Suppressor macrophage (primary cell): ENCODE data around the gene ADAM19.

Experiments used
- DNase-seq, 4 experiments: peaks; one replicate each; pipeline ENCODE4 v3.0.0-alpha.2; 2020 to 2022

The ADAM19 gene

DNA sequence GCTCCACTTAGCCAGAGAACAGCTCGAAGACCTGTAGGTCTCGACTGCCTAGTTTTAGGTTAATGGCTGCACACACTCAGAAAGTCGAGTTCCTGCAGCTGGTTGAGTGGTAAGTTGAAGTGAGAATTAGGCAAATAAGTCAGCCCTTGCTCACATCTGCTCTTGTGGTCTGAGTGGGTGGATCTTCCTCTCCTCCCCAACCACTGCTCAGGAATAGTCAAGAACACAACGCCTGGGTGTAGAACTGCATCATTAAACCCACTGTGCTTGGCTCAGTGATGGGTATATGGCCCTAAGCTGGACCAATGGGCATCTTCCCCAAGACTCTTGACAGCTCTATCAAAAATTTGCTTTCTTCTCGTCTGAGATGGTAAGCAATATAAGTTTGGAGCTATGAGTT is 20.9 kb upstream of the ADAM19 start:
- DNase-seq, result peak; percentile 62 to 86 (median 78)

- DNase-seq, result peak; percentile 47 to 78 (median 64)
Observed at GRCh38 chr5:157594675-157595459, 19.3 kb upstream of the ADAM19 start.

GRCh38 chr5:157594257-157594656 is 18.7 kb upstream of the ADAM19 start:
- no peak for DNase-seq

DNA sequence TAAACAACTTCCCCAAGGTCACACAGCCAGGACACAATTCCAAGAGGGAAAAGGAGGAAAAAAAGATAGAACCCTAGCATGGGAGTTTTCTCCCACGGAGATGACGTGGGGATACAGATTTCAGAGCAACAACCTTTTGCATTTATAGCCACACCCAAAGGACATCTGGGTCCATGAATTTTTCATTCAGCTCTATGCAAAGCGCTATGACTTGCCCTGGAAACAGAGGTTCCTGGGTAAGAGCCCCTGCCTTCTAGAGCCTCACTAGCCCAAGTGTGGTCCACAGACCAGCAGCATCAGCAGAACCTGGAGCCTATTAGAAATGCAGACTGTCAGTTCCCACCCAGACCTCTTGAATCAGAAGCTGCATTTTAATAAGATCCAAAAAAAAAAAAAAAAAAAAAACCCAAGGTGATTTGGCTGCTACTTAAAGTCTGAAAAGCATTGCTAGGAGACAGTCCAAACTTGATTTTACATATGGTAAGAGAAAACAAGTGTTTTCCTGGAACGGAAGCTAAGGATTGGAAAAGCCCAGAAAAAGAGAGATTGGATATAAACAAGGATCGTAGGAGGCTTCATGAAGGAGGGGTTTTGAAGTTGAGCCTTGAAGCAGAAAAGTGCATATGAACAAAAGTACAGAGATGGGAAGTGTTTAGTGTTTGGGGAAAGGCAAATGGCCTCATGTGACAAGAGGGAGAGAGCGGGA is 17.6 kb upstream of the ADAM19 start:
- no peak for DNase-seq

- DNase-seq, result peak; percentile 21 to 55 (median 35)
Observed at GRCh38 chr5:157592594-157592993, 17.0 kb upstream of the ADAM19 start.

DNA sequence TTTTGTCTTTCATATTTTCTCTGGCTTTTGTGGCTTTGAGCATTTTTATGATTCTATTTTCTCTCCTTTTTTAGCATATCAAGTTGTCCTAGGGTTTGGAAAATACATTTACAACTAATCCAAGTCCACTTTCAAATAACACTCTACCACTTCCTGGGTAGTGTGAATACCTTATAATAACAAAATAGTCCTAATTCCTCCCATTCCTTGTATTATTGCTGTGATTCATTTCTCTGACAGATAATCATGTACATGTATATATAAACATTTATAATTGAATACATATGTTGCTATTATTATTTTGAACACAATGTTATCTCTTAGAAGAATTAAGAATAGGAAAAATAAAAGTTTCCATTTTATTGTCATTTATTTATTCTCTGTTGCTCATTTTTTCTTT is 14.9 kb upstream of the ADAM19 start:
- DNase-seq, result no peak

GRCh38 chr5:157584628-157585027 is 9.1 kb upstream of the ADAM19 start:
- DNase-seq, result no peak

DNA sequence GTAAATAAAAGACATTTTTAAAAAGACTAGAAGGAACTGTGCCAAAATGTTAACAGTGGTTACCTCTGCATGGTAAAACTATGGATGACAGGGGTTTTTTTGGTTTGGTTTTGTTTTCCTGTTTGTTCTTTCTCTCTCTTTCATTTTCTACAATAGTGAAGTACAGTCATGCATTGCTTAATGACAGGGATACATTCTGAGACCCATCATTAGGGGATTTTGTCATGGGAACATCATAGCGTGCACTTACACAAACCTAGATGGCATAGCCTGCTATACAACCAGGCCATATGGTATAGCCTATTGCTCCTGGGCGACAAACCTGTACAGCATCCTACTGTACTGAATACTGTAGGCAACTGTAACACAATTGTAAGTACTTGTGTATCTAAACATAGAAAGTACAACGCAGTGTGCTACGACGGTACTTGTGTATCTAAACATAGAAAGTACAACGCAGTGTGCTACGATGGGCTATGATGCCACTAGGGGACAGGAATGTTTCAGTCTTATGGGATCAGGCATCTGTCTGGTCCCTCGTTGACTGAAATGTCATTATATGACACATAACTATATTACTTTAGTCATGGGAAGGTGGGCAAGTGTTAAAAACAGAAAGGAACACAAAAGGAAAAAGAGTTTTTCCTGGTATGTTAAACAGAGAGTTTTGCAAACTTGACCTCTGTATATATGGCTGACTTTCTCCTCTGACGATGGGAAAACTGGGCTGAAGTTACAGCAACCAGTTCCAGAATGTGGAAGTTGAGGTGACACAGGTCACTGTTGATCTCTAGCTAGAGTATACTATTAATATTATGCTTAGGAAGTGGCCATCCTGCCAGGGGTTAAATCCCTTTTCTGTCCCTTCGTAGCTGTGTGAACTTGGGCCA is 7.4 kb upstream of the ADAM19 start:
- peak in 1 of 4 experiments; percentile 36 for DNase-seq

GRCh38 chr5:157581901-157582300 is 6.3 kb upstream of the ADAM19 start:
- DNase-seq, result peak; percentile 59 to 80 (median 67)

DNA sequence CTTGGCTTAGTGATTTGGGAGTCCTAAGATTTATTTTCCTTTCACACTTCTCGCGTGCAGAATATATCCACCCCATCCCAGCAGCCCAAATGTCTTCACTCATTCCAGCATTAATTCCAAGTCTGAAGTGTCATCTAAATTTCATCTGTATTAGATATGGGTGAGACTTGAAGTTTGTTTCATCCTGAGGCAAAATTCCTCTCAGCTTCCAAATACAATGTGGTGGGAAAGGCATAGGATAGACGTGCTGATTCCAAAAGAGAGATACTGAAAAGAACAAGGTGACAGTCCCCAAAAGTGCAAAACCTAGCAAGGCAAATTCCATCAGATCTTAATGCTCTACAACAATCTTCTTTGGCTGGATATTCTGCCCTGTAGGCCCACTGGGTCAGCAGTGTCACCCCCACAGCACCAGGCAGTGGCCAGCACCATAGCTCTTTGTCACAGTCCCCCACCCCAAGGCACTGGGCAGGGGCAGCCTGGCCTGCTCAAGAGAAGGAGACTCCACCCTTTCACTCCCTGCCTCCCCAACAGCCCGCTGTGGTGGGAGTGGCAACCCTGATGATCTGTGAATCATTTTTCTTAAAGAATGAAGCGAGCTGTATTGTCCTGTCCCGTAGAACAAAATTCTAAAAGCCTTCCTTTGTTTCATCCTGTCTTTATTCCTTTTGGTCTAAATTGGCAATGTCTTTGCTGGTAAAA is 2.7 kb upstream of the ADAM19 start:
- DNase-seq, result no peak

- DNase-seq, result no peak
Observed at GRCh38 chr5:157576678-157577077, 1.1 kb upstream of the ADAM19 start.

DNA sequence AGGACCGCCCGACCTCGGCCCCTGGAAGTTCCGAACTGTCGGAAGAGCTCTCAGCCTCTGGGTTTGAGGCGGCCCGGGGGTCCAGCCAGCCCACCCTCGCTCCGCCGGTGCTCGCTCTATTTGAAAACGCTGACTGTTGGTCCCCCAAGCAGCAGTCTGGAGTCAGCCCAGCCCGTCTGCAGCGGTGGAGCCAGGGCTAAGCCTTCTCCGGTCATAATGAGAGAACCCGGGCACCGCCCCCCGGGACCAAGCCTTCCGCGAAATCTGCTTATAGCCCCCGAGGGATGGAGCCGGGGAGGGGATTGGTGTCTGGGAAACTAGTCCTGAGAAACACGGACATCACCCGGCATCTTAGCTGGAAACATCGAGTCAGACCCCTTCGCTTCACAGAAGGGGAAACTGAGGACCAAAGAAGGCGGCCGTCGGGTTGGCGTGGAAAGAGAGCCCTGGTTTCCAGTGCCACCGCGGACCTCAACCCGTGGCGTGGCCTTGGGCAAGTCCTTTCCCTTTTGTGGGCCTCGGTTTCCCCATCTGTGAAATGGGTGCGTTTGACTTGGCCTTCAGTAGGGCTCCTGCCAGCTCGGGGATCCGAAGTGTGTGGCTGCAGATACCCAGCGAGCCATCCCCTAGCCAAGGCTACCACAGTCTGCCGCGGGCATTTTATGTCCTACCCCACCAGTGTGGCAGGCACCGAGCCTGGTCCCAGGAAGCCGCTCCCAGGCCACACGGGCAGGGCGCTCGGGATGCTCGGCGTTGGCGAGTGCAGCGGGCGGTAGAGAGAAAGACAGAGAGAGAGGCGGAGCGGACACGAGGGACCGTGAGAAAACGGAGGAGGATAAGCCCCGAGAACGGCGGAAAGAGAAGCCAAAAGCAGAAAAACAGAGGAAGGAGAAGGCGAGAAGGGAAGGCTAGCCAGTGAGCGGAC is 857 bp downstream of the ADAM19 start:
- peak in 2 of 4 experiments; percentile 25 to 41 for DNase-seq

DNA sequence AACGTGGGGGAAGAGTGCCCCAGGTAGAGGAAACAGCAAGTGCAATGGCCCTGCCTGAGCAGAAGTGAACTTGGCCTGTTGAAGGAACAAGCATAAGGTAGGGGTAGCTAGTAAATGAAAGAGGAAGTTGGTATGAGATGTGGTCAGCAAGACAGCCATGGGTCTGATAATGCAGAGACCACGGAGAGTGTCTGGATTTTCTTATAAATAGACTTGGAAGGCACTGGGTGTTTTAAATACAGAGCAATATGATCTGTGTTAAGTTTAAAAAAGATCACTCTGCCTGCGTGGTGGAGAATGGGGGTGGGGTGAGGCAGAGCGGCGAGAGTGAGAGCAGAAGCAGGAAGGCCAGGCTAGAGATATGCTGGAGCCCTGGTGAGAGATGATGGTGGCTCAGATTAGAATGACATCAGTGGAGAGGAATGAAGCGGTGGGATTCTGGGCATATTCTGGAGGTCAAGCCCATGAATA is 4.2 kb downstream of the ADAM19 start:
- DNase-seq, result peak; percentile 32 to 70 (median 56)

DNA sequence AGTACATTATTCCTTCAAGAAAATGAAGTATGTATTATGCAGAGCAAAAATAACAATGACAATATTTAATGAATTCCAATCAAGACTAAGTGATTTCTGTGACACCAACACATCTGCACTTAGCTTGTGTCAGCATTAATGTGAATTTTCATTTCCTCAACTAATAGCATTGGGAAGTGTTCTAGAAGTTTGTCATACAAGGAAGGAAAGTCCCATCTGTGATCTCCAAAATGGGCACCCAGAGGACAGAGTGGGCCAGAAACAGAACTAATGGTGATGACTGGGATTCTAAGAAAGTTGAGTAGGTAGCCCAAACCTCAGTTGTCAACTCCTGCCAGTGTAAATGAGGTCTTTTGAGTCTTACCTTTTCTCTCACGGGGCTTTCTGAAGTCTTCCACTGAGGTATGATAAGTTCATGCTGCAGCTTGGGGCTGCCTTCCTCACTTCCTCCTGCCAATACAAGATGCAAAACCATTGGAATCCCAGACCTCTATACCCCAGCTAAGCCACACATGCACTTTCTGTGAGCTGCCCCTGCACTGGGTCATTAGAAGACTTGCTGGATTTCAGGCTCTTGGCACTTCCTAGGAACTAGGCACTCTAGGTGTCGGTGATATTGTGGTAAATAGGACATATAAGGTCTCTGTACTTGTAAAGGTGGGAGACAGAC is 4.9 kb downstream of the ADAM19 start:
- DNase-seq, result peak in 1 of 4 experiments; percentile 51

DNA sequence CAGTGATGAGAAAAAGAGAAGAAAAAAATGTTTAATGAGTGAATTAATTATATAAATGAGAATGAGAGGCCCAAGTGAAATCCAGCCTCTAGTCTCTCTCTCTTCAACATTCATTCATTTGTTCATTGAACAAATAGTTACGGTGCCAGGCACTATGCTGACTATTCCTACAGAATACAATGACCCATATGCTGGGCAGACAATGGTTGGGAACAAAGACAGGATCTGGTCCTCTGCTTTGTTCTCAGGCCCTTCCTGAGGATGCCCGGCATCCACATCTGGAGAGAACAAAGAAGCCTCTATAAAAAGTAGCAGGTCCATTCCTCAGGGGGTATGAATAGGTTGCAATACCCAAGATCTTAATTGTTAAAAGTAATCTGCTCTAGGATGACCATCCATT is 6.9 kb downstream of the ADAM19 start:
- no peak for DNase-seq

GRCh38 chr5:157568222-157568621 is 7.4 kb downstream of the ADAM19 start:
- peak in 2 of 4 experiments; percentile 35 to 51 for DNase-seq

GRCh38 chr5:157566902-157567489 is 8.6 kb downstream of the ADAM19 start:
- DNase-seq, result peak; percentile 84 to 94 (median 91)

DNA sequence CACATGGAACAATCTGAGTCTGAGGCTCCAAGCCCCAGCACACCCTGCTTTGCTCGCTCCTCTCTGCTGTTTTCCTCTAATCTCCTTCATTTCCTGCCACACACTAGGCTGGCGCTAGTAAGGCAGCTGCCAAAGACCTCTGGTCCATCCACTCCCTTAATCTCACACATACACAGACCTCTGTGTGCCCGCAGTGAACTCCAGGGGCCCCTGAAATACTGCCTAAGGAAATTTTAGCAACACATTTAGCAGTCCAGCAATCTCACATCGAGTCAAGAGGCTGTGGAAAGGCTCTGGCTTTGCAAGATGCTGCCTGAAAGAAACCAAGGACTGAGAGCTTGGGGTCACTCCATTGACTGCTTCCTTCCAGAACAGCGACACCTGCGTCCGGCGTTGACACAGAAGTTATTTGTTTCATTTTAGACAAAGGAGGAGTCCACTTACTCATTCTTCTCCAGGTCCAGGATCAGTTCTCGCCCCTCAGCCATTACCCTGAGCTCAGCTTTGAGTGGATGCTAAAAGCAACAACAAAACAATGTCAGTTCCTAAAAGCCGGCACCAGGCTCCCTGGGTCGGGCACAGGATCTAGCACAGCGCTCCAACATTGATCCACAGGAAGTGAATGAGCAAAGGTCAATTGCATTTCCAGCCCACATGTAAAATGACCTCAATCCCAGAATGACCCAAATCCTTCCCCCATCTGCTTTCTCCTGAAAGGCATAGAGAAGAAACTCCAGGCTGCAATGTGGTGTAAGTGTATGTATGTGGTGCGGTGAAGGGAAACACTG is 11.5 kb downstream of the ADAM19 start:
- DNase-seq, result peak in 2 of 4 experiments; percentile 31 to 37

DNA sequence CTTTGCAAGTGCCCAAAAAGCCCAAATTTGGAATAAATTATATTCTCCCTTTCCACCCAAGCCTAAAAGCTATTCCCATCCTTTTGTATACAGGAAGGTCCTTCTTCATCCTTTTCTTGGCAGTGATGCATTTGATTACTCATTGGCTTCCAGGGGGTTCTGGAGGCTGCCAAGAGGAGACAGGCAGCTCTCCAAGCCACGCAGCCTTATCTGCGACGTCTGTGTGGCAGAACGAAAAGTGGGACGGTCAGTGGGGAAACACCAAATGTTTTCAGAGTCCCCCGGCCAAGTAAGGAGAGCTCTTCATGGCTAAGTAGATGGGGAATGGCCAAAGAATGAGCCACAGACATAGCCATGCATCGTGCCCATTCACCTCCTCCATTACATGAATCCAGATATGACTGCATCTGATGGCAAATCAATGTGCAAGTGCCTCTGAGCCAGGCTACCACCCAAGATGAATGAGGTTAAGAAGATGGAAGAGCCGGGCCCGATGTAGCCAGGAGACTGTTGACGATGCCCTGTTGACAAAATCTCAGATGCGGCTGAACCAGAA is 12.1 kb downstream of the ADAM19 start:
- no peak for DNase-seq
